Tibial artery (tissue), 4 donors: Measurements from ENCODE around the gene MARS1.
A peak's percentile ranks its signal among the peaks of the same experiment; 100 is the strongest.
"Not testable (repeated sequence)": the region's sequence is repeated elsewhere in the genome, so short reads cannot be mapped to it uniquely, and the experiment has no call there.

Experiments used
- DNase-seq, 2 donors: peaks; one replicate each; pipeline ENCODE4 v3.0.0-alpha.2; 2019
- H3K27ac ChIP-seq, 2 donors: fragments of 200-600 bp; sonication (generic) in 1 of 2; 1 replicate in 1 of 2; 2 replicates in 1 of 2; pipeline ENCODE4 v1.5.1; 2018 to 2019; ENCODE audit warnings: mild to moderate bottlenecking in 1 of 2
- H3K27me3 ChIP-seq, 2 donors: fragments of 200-600 bp; sonication (generic) in 1 of 2; one replicate each; pipeline versions ENCODE4 v1.5.1 to v1.6.0; 2016 to 2019
- H3K36me3 ChIP-seq, 3 donors: fragments of 200-600 bp; sonication (generic) in 2 of 3; one replicate each; pipeline ENCODE4 v1.5.1; 2016 to 2019; ENCODE audit warnings: mild to moderate bottlenecking in 2 of 3
- H3K4me1 ChIP-seq, 4 donors: fragments of 200-600 bp; sonication (generic) in 2 of 4; 1 replicate in 3 of 4; 2 replicates in 1 of 4; pipeline ENCODE4 v1.5.1; 2016 to 2019
- H3K4me3 ChIP-seq, 2 donors: fragments of 200-600 bp; sonication (generic) in 1 of 2; 1 replicate in 1 of 2; 2 replicates in 1 of 2; pipeline ENCODE4 v1.5.1; 2018 to 2019; ENCODE audit warnings: mild to moderate bottlenecking in 2 of 2
- H3K9me3 ChIP-seq, 3 donors: fragments of 200-600 bp; sonication (generic) in 1 of 3; one replicate each; pipeline ENCODE4 v1.5.1; 2016 to 2019
- intact Hi-C: fragments of 100-400 bp; cut with DNase I; formaldehyde crosslinking; loops from one replicate; pipeline ENCODE4 v1.15.0; 2023; ENCODE audit warnings: low total_unique reads
- TF ChIP-seq, protein P1 (sequence below), 2 experiments: fragments of 200-600 bp in 1 of 2; fragments of 450-650 bp in 1 of 2; IDR thresholded peaks; one replicate each; pipeline ENCODE4 v1.5.1; 2017 to 2019; ENCODE audit warnings: antibody characterized with exemption in 2 of 2, mild to moderate bottlenecking in 1 of 2, moderate library complexity in 1 of 2

MARS1 gene

GRCh38 chr12:57514720-57515407 is 27.0 kb downstream of the MARS1 start:
- no peaks in the 10 kb centered on the region for H3K27me3 ChIP-seq
- H3K27ac ChIP-seq, result no peak overlapping the region
- no peak overlapping the region for H3K4me3 ChIP-seq
- H3K9me3 ChIP-seq, result no peaks in the 10 kb centered on the region
- H3K36me3 ChIP-seq, result peaks cover 56 to 81% (median 77%) of the 10 kb centered on the region in 3 donors
- H3K4me1 ChIP-seq, result peaks cover 4 to 30% (median 26%) of the 10 kb centered on the region in 4 donors
- DNase-seq, result no peak
- TF ChIP-seq, protein P1, sequence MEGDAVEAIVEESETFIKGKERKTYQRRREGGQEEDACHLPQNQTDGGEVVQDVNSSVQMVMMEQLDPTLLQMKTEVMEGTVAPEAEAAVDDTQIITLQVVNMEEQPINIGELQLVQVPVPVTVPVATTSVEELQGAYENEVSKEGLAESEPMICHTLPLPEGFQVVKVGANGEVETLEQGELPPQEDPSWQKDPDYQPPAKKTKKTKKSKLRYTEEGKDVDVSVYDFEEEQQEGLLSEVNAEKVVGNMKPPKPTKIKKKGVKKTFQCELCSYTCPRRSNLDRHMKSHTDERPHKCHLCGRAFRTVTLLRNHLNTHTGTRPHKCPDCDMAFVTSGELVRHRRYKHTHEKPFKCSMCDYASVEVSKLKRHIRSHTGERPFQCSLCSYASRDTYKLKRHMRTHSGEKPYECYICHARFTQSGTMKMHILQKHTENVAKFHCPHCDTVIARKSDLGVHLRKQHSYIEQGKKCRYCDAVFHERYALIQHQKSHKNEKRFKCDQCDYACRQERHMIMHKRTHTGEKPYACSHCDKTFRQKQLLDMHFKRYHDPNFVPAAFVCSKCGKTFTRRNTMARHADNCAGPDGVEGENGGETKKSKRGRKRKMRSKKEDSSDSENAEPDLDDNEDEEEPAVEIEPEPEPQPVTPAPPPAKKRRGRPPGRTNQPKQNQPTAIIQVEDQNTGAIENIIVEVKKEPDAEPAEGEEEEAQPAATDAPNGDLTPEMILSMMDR (IDR thresholded peaks at IDR 0.05), result no peak
- intact Hi-C loops, result no loop called here

GRCh38 chr12:57515408-57515933 is 27.6 kb downstream of the MARS1 start:
- Histone ChIP-seq H3K9me3 (no peaks in the 10 kb centered on the region), H3K4me1 (peaks cover 4 to 30% (median 26%) of the 10 kb centered on the region in 4 donors), H3K27me3 (no peaks in the 10 kb centered on the region), H3K36me3 (peaks cover 54 to 75% (median 71%) of the 10 kb centered on the region in 3 donors), H3K27ac (no peak overlapping the region), H3K4me3 (no peak overlapping the region)
- no peak for DNase-seq
- intact Hi-C loops, result no loop called here
- TF ChIP-seq, protein P1 (IDR thresholded peaks at IDR 0.05), result no peak

GRCh38 chr12:57515934-57516541 is 28.2 kb downstream of the MARS1 start:
- Histone ChIP-seq H3K4me3 (no peak overlapping the region), H3K27me3 (no peaks in the 10 kb centered on the region), H3K27ac (no peak overlapping the region), H3K4me1 (peaks cover 4 to 33% (median 29%) of the 10 kb centered on the region in 4 donors), H3K9me3 (no peaks in the 10 kb centered on the region), H3K36me3 (peaks cover 54 to 70% (median 66%) of the 10 kb centered on the region in 3 donors)
- intact Hi-C loops, result no loop called here
- TF ChIP-seq, protein P1 (IDR thresholded peaks at IDR 0.05), result no peak
- DNase-seq, result no peak

GRCh38 chr12:57516617-57517153 is 28.8 kb downstream of the MARS1 start:
- intact Hi-C loops, result no loop called here
- H3K27me3 ChIP-seq, result no peaks in the 10 kb centered on the region
- TF ChIP-seq, protein P1 (IDR thresholded peaks at IDR 0.05), result no peak
- H3K36me3 ChIP-seq, result peaks cover 47 to 63% (median 59%) of the 10 kb centered on the region in 3 donors
- no peak overlapping the region for H3K4me3 ChIP-seq
- H3K27ac ChIP-seq, result peak overlapping the region; percentile 92 to 100
- H3K4me1 ChIP-seq, result peaks cover 4 to 39% (median 35%) of the 10 kb centered on the region in 4 donors
- no peaks in the 10 kb centered on the region for H3K9me3 ChIP-seq
- no peak for DNase-seq

- Histone ChIP-seq H3K9me3 (no peaks in the 10 kb centered on the region), H3K36me3 (peaks cover 42 to 58% (median 54%) of the 10 kb centered on the region in 3 donors), H3K4me3 (peak overlapping the region in 1 of 2 donors; percentile 91), H3K4me1 (peaks cover 4 to 44% (median 38%) of the 10 kb centered on the region in 4 donors), H3K27me3 (no peaks in the 10 kb centered on the region), H3K27ac (peak overlapping the region; percentile 92 to 100)
- TF ChIP-seq, protein P1 (IDR thresholded peaks at IDR 0.05), result no peak
- DNase-seq, result no peak
- intact Hi-C loops, result no loop called here
Measured at GRCh38 chr12:57517187-57517586, 29.3 kb downstream of the MARS1 start.

- peaks cover 37 to 53% (median 49%) of the 10 kb centered on the region in 3 donors for H3K36me3 ChIP-seq
- intact Hi-C loops, H3K27me3 ChIP-seq, H3K9me3 ChIP-seq, DNase-seq: not testable (repeated sequence)
- peak overlapping the region; percentile 92 to 100 for H3K27ac ChIP-seq
- H3K4me1 ChIP-seq, result peaks cover 4 to 45% (median 40%) of the 10 kb centered on the region in 4 donors
- H3K4me3 ChIP-seq, result peak overlapping the region; percentile 65 to 91
Measured at GRCh38 chr12:57517718-57518117, 29.9 kb downstream of the MARS1 start.
